ENCODE data around the gene DOCK2.

GRCh38 chr5:169781420-169782345 is 144.6 kb downstream of the DOCK2 start:
- TF ChIP-seq MXI1 (IDR thresholded peaks at IDR 0.05; ENCODE audit: low read depth, low read length) (no peak), CTCF (IDR thresholded peaks at IDR 0.05) (no peak), POLR2AphosphoS5 (IDR thresholded peaks at IDR 0.05; ENCODE audit: low read depth, low read length) (no peak), USF2 (IDR thresholded peaks at IDR 0.05; ENCODE audit: borderline replicate concordance, low read depth, low read length) (no peak), NRF1 (IDR thresholded peaks at IDR 0.05; ENCODE audit: low read depth, low read length) (no peak), RFX5 (IDR thresholded peaks at IDR 0.05; ENCODE audit: low read length) (no peak), PBX3 (IDR thresholded peaks at IDR 0.05) (no peak), EP300 (IDR thresholded peaks at IDR 0.05; ENCODE audit: borderline replicate concordance in 1 of 2, low read depth in 1 of 2, low read length in 1 of 2) (no peak), FOSL2 (IDR thresholded peaks at IDR 0.05; ENCODE audit: borderline replicate concordance, low read depth) (no peak), ZBTB33 (IDR thresholded peaks at IDR 0.05; ENCODE audit: borderline replicate concordance, low read depth) (no peak), MAX (IDR thresholded peaks at IDR 0.05; ENCODE audit: low read depth) (no peak), TAF1 (IDR thresholded peaks at IDR 0.05; ENCODE audit: borderline replicate concordance, low read depth, low read length) (no peak), GABPA (IDR thresholded peaks at IDR 0.05; ENCODE audit: low read depth) (no peak)

All from SK-N-SH (cell line).